ENCODE results near the gene RNF114.
"Not testable (repeated sequence)": the region's sequence is repeated elsewhere in the genome, so short reads cannot be mapped to it uniquely, and the experiment has no call there.

DNA sequence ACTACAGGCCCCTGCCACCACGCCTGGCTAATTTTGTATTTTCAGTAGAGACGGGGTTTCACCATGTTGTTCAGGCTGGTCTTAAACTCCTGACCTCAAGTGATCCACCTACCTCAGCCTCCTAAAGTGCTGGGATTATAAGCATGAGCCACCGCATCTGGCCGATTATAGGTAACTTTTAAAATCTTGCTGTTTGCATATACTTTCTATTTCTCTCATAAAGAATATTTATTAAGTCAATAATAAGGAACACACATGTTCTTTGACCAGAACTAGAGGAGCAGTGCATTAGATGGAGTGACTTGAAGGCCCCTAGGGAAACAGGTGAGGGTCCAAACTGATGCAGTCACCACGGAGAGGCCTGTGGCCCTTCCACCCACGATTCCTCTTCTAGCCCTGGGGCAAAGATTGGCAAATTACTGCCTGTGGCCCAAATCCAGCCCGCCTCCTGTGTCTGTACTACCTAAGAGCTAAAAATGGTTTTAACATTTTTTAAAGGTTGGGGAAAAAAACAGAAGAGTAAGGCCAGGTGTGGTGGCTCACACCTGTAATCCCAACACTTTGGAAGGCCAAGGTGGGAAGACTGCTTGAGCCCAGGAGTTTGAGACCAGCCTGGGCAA, 40.6 kb upstream of the RNF114 start:
- TF ChIP-seq, protein P1, sequence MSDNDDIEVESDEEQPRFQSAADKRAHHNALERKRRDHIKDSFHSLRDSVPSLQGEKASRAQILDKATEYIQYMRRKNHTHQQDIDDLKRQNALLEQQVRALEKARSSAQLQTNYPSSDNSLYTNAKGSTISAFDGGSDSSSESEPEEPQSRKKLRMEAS (IDR thresholded peaks at IDR 0.05), result not testable (repeated sequence)
- TF ChIP-seq, protein P2, sequence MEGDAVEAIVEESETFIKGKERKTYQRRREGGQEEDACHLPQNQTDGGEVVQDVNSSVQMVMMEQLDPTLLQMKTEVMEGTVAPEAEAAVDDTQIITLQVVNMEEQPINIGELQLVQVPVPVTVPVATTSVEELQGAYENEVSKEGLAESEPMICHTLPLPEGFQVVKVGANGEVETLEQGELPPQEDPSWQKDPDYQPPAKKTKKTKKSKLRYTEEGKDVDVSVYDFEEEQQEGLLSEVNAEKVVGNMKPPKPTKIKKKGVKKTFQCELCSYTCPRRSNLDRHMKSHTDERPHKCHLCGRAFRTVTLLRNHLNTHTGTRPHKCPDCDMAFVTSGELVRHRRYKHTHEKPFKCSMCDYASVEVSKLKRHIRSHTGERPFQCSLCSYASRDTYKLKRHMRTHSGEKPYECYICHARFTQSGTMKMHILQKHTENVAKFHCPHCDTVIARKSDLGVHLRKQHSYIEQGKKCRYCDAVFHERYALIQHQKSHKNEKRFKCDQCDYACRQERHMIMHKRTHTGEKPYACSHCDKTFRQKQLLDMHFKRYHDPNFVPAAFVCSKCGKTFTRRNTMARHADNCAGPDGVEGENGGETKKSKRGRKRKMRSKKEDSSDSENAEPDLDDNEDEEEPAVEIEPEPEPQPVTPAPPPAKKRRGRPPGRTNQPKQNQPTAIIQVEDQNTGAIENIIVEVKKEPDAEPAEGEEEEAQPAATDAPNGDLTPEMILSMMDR (IDR thresholded peaks at IDR 0.05; ENCODE audit: low read depth, low read length, missing input control), result not testable (repeated sequence)
- not testable (repeated sequence) for TF ChIP-seq EGR1 (IDR thresholded peaks at IDR 0.05; ENCODE audit: low read depth in 2 of 2); JUND (IDR thresholded peaks at IDR 0.05); RXRA (IDR thresholded peaks at IDR 0.05); TAF1 (conservative IDR thresholded peaks at IDR 0.05); RAD21 (IDR thresholded peaks at IDR 0.05); SP1 (IDR thresholded peaks at IDR 0.05); YY1 (IDR thresholded peaks at IDR 0.05); GABPA (IDR thresholded peaks at IDR 0.05 in 1 of 2, conservative IDR thresholded peaks at IDR 0.05 in 1 of 2)
- TF ChIP-seq, protein P3, sequence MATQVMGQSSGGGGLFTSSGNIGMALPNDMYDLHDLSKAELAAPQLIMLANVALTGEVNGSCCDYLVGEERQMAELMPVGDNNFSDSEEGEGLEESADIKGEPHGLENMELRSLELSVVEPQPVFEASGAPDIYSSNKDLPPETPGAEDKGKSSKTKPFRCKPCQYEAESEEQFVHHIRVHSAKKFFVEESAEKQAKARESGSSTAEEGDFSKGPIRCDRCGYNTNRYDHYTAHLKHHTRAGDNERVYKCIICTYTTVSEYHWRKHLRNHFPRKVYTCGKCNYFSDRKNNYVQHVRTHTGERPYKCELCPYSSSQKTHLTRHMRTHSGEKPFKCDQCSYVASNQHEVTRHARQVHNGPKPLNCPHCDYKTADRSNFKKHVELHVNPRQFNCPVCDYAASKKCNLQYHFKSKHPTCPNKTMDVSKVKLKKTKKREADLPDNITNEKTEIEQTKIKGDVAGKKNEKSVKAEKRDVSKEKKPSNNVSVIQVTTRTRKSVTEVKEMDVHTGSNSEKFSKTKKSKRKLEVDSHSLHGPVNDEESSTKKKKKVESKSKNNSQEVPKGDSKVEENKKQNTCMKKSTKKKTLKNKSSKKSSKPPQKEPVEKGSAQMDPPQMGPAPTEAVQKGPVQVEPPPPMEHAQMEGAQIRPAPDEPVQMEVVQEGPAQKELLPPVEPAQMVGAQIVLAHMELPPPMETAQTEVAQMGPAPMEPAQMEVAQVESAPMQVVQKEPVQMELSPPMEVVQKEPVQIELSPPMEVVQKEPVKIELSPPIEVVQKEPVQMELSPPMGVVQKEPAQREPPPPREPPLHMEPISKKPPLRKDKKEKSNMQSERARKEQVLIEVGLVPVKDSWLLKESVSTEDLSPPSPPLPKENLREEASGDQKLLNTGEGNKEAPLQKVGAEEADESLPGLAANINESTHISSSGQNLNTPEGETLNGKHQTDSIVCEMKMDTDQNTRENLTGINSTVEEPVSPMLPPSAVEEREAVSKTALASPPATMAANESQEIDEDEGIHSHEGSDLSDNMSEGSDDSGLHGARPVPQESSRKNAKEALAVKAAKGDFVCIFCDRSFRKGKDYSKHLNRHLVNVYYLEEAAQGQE (IDR thresholded peaks at IDR 0.05), result not testable (repeated sequence)
- TF ChIP-seq, protein P4, sequence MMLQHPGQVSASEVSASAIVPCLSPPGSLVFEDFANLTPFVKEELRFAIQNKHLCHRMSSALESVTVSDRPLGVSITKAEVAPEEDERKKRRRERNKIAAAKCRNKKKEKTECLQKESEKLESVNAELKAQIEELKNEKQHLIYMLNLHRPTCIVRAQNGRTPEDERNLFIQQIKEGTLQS (IDR thresholded peaks at IDR 0.05), result not testable (repeated sequence)
- TF ChIP-seq, protein P5, sequence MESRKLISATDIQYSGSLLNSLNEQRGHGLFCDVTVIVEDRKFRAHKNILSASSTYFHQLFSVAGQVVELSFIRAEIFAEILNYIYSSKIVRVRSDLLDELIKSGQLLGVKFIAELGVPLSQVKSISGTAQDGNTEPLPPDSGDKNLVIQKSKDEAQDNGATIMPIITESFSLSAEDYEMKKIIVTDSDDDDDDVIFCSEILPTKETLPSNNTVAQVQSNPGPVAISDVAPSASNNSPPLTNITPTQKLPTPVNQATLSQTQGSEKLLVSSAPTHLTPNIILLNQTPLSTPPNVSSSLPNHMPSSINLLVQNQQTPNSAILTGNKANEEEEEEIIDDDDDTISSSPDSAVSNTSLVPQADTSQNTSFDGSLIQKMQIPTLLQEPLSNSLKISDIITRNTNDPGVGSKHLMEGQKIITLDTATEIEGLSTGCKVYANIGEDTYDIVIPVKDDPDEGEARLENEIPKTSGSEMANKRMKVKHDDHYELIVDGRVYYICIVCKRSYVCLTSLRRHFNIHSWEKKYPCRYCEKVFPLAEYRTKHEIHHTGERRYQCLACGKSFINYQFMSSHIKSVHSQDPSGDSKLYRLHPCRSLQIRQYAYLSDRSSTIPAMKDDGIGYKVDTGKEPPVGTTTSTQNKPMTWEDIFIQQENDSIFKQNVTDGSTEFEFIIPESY (IDR thresholded peaks at IDR 0.05), result not testable (repeated sequence)
